ENCODE data around the gene DPEP1. TPM values are rescaled to one million over a fixed set of nuclear protein-coding genes. Genes with fewer than 3 reads are reported as not detected.

Gene DPEP1
- total RNA-seq, 2 donors from 2014 or later: 0.16 TPM; not detected in 1

GRCh38 chr16:89596061-89596689, 17.3 kb upstream of the DPEP1 start:
- Histone ChIP-seq H3K4me1 (no peaks in the 10 kb centered on the region), H3K27me3 (no peaks in the 10 kb centered on the region), H3K4me3 (no peak overlapping the region), H3K27ac (no peak overlapping the region), H3K36me3 (no peaks in the 10 kb centered on the region), H3K9me3 (no peaks in the 10 kb centered on the region)
- TF ChIP-seq CTCF (IDR thresholded peaks at IDR 0.05): no peak
- DNase-seq (ENCODE audit: low spot score): no peak

GRCh38 chr16:89596957-89597649, 16.3 kb upstream of the DPEP1 start:
- no peaks in the 10 kb centered on the region for H3K9me3 ChIP-seq
- DNase-seq (ENCODE audit: low spot score): no peak
- H3K4me3 ChIP-seq: no peak overlapping the region
- H3K27ac ChIP-seq: no peak overlapping the region
- no peak for TF ChIP-seq CTCF (IDR thresholded peaks at IDR 0.05)
- H3K36me3 ChIP-seq: no peaks in the 10 kb centered on the region
- H3K27me3 ChIP-seq: no peaks in the 10 kb centered on the region
- peaks cover 0 to 3% of the 10 kb centered on the region in 2 donors for H3K4me1 ChIP-seq

- Histone ChIP-seq H3K27me3 (no peaks in the 10 kb centered on the region), H3K27ac (no peak overlapping the region), H3K36me3 (no peaks in the 10 kb centered on the region), H3K4me3 (no peak overlapping the region), H3K9me3 (no peaks in the 10 kb centered on the region), H3K4me1 (peaks cover 0 to 11% of the 10 kb centered on the region in 2 donors)
- TF ChIP-seq CTCF (IDR thresholded peaks at IDR 0.05): no peak
- no peak for DNase-seq (ENCODE audit: low spot score)
Measured at GRCh38 chr16:89598199-89598598, 15.2 kb upstream of the DPEP1 start.

GRCh38 chr16:89599451-89599858, 14.0 kb upstream of the DPEP1 start:
- Histone ChIP-seq H3K4me1 (peaks cover 0 to 11% of the 10 kb centered on the region in 2 donors), H3K36me3 (no peaks in the 10 kb centered on the region), H3K4me3 (no peak overlapping the region), H3K27me3 (no peaks in the 10 kb centered on the region), H3K27ac (no peak overlapping the region), H3K9me3 (no peaks in the 10 kb centered on the region)
- no peak for DNase-seq (ENCODE audit: low spot score)
- no peak for TF ChIP-seq CTCF (IDR thresholded peaks at IDR 0.05)

- Histone ChIP-seq H3K27ac (no peak overlapping the region), H3K9me3 (no peaks in the 10 kb centered on the region), H3K36me3 (no peaks in the 10 kb centered on the region), H3K4me3 (no peak overlapping the region), H3K4me1 (peaks cover 0 to 11% of the 10 kb centered on the region in 2 donors), H3K27me3 (no peaks in the 10 kb centered on the region)
- no peak for DNase-seq (ENCODE audit: low spot score)
- no peak for TF ChIP-seq CTCF (IDR thresholded peaks at IDR 0.05)
Measured at GRCh38 chr16:89599902-89600301, 13.5 kb upstream of the DPEP1 start.
